Measurements from ENCODE around the gene ETV4.

DNA sequence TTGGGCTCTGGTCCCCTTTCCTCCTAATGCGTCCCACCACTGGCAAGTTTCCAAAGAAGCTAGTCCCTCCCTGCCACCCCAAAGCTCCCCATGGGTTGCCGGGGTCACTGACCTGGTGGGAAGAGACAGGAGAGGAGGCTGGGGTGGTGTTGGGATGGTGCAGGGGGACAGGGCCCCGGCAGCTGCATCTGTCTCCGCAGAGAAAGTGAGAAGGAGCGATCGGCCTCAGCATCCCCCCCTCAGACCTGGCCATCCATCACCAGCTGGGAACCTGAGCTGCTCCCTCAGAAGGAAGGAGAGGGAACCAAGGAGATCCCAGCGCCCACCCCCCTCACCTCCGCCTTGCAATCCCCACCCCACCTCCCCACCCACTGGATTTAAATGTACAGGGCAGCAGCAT lies 3.3 kb downstream of the ETV4 start:
- TF ChIP-seq, protein P1, sequence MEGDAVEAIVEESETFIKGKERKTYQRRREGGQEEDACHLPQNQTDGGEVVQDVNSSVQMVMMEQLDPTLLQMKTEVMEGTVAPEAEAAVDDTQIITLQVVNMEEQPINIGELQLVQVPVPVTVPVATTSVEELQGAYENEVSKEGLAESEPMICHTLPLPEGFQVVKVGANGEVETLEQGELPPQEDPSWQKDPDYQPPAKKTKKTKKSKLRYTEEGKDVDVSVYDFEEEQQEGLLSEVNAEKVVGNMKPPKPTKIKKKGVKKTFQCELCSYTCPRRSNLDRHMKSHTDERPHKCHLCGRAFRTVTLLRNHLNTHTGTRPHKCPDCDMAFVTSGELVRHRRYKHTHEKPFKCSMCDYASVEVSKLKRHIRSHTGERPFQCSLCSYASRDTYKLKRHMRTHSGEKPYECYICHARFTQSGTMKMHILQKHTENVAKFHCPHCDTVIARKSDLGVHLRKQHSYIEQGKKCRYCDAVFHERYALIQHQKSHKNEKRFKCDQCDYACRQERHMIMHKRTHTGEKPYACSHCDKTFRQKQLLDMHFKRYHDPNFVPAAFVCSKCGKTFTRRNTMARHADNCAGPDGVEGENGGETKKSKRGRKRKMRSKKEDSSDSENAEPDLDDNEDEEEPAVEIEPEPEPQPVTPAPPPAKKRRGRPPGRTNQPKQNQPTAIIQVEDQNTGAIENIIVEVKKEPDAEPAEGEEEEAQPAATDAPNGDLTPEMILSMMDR (conservative IDR thresholded peaks at IDR 0.05; ENCODE audit: low read length): no peak
- no peak for TF ChIP-seq EZH2phosphoT487 (IDR thresholded peaks at IDR 0.05; ENCODE audit: borderline replicate concordance, low read depth, low read length)
